Measurements from ENCODE around the gene GDF15.

The GDF15 gene

GRCh38 chr19:18386543-18387271 is 749 bp downstream of the GDF15 start (continued):
- TF ChIP-seq KLF16 (tag by site-specific recombination; IDR thresholded peaks at IDR 0.05) (0 out of 2 replicates have a peak, but pooled peaks have one; percentile 25), ZNF239 (tag by site-specific recombination; IDR thresholded peaks at IDR 0.05) (0 out of 2 replicates have a peak, but pooled peaks have one; percentile 59), ZNF561 (tag by site-specific recombination; IDR thresholded peaks at IDR 0.05; ENCODE audit: borderline replicate concordance) (no peak), ZNF280C (tag by site-specific recombination; IDR thresholded peaks at IDR 0.05) (no peak), YY1 (tag by site-specific recombination; IDR thresholded peaks at IDR 0.05) (no peak), SP2 (tag by site-specific recombination; IDR thresholded peaks at IDR 0.05) (no peak), ZNF266 (tag by site-specific recombination; IDR thresholded peaks at IDR 0.05; ENCODE audit: low read depth) (no peak), PRDM2 (tag by site-specific recombination; IDR thresholded peaks at IDR 0.05; ENCODE audit: borderline replicate concordance) (no peak), ZBTB44 (tag by site-specific recombination; IDR thresholded peaks at IDR 0.05) (peak; percentile 64), ZNF18 (tag by site-specific recombination; IDR thresholded peaks at IDR 0.05) (no peak), ZBTB48 (tag by site-specific recombination; IDR thresholded peaks at IDR 0.05) (peak; percentile 80), KLF9 (tag by site-specific recombination; IDR thresholded peaks at IDR 0.05; ENCODE audit: low read depth) (peak; percentile 37; the same call in 1 of the 2 replicates), IKZF3 (tag by site-specific recombination; IDR thresholded peaks at IDR 0.05) (0 out of 2 replicates have a peak, but pooled peaks have one; percentile 30), ZFP3 (tag by site-specific recombination; IDR thresholded peaks at IDR 0.05; ENCODE audit: low read depth) (peak; percentile 61; the same call in 1 of the 2 replicates), ZNF449 (tag by site-specific recombination; IDR thresholded peaks at IDR 0.05) (no peak), CTCF (tag by site-specific recombination; IDR thresholded peaks at IDR 0.05) (no peak)
